LNCaP clone FGC (cell line): ENCODE results near the gene CMSS1.
A peak's percentile ranks its signal among the peaks of the same experiment; 100 is the strongest.

Experiments used
- DNase-seq: peaks from one replicate; pipeline ENCODE4 v3.0.0-alpha.2; 2011; ENCODE audit warnings: low read depth
- H3K4me3 ChIP-seq: 2 replicates; pipeline ENCODE4 v1.5.1; 2011; ENCODE audit warnings: mild to moderate bottlenecking, low read depth, low read length, control low read depth
- CTCF ChIP-seq: IDR thresholded peaks from 2 replicates; pipeline ENCODE4 v1.5.1; 2012; ENCODE audit warnings: mild to moderate bottlenecking; ENCODE audit not compliant: control insufficient read depth, insufficient read depth; ENCODE audit errors: extremely low read depth

CMSS1 gene

GRCh38 chr3:100059472-100059871 is 241.8 kb downstream of the CMSS1 start:
- TF ChIP-seq CTCF, result no peak
- H3K4me3 ChIP-seq, result no peak overlapping the region
- no peak for DNase-seq

- no peak for DNase-seq
- no peak overlapping the region for H3K4me3 ChIP-seq
- TF ChIP-seq CTCF, result no peak
These were observed 243.2 kb downstream of the CMSS1 start for GRCh38 chr3:100060685-100061484.

- no peak overlapping the region for H3K4me3 ChIP-seq
- DNase-seq, result no peak
- no peak for TF ChIP-seq CTCF
These were observed 245.0 kb downstream of the CMSS1 start for GRCh38 chr3:100062665-100063064.

- no peak for TF ChIP-seq CTCF
- no peak overlapping the region for H3K4me3 ChIP-seq
- no peak for DNase-seq
These were observed 246.3 kb downstream of the CMSS1 start for GRCh38 chr3:100063929-100064461.

GRCh38 chr3:100067589-100067988 is 249.9 kb downstream of the CMSS1 start:
- no peak for TF ChIP-seq CTCF
- DNase-seq, result no peak
- no peak overlapping the region for H3K4me3 ChIP-seq

- H3K4me3 ChIP-seq, result no peak overlapping the region
- DNase-seq, result peak; percentile 40
- peak; percentile 87 for TF ChIP-seq CTCF
These were observed 251.2 kb downstream of the CMSS1 start for GRCh38 chr3:100068826-100069225.
